H1 (cell line): ENCODE results near the gene GRID1. TPM values are rescaled to one million over a fixed set of nuclear protein-coding genes. Genes with fewer than 3 reads are reported as not detected.

Experiments
- CTCF ChIA-PET: fragments of 300-600 bp; sonication (Branson Sonifier 250); formaldehyde crosslinking; loops from one replicate; lab custom pipeline; 2021; ENCODE audit not compliant: partially characterized antibody; lab: Charles Lee
- POLR2A ChIA-PET: fragments of 300-600 bp; sonication (Branson Sonifier 250); formaldehyde crosslinking; loops from one replicate; lab custom pipeline; 2021; ENCODE audit warnings: inconsistent platforms; ENCODE audit not compliant: partially characterized antibody; lab: Charles Lee
- DNase-seq, 2 experiments: peaks; one replicate each; pipeline versions ENCODE4 v3.0.0 to v3.0.0-alpha.2; 2010 to 2022; ENCODE audit warnings: low spot score in 2 of 2, low read depth in 1 of 2, mixed read lengths in 1 of 2
- FAIRE-seq: peaks from 2 replicates; lab custom pipeline; 2011; peaks lifted over from hg19 to GRCh38; lab: Jason Lieb, UNC
- H2AFZ ChIP-seq: 2 replicates; pipeline ENCODE4 v1.8.1; 2012; ENCODE audit warnings: low read length, inconsistent platforms
- H2AK5ac ChIP-seq: 2 replicates; pipeline ENCODE4 v1.6.1; 2013; ENCODE audit warnings: low read depth, low read length
- H2BK120ac ChIP-seq: replicated peaks from 2 replicates; pipeline ENCODE3; 2013; ENCODE audit warnings: low read depth, low read length, inconsistent platforms
- H2BK12ac ChIP-seq: 2 replicates; pipeline ENCODE4 v1.6.1; 2013; ENCODE audit warnings: low read depth, low read length
- H2BK15ac ChIP-seq: 2 replicates; pipeline ENCODE4 v1.6.1; 2013; ENCODE audit warnings: low read length
- H2BK20ac ChIP-seq: 2 replicates; pipeline ENCODE4 v1.6.1; 2013; ENCODE audit warnings: low read length
- H2BK5ac ChIP-seq: 2 replicates; pipeline ENCODE4 v1.6.1; 2013; ENCODE audit warnings: low read depth, low read length
- H3K14ac ChIP-seq: 2 replicates; pipeline ENCODE4 v1.6.1; 2013; ENCODE audit warnings: inconsistent platforms; ENCODE audit not compliant: insufficient read length
- H3K18ac ChIP-seq: 2 replicates; pipeline ENCODE4 v1.6.1; 2013; ENCODE audit warnings: low read length; ENCODE audit errors: extremely low read depth
- H3K23ac ChIP-seq: 2 replicates; pipeline ENCODE4 v1.6.1; 2013; ENCODE audit warnings: inconsistent platforms; ENCODE audit not compliant: insufficient read length
- H3K23me2 ChIP-seq: 2 replicates; pipeline ENCODE4 v1.6.1; 2013; ENCODE audit warnings: low read depth, low read length
- H3K27ac ChIP-seq: 2 replicates; pipeline ENCODE4 v1.6.1; 2011; ENCODE audit warnings: low read depth, low read length, inconsistent platforms
- H3K27me3 ChIP-seq, 4 experiments: replicated peaks in 1 of 4; 1 replicate in 1 of 4; 2 replicates in 3 of 4; pipeline versions ENCODE4 v1.6.1 to v1.8.1; 2011 to 2013; ENCODE audit warnings: low read length in 3 of 4, mild to moderate bottlenecking in 3 of 4, inconsistent platforms in 2 of 4, mixed read lengths in 2 of 4, moderate library complexity in 1 of 4; ENCODE audit not compliant: control insufficient read depth in 3 of 4, insufficient read depth in 3 of 4; ENCODE audit errors: extremely low read depth in 1 of 4
- H3K36me3 ChIP-seq, 4 experiments: 2 replicates each; pipeline versions ENCODE4 v1.6.1 to v1.8.1; 2011 to 2013; ENCODE audit warnings: mild to moderate bottlenecking in 4 of 4, low read length in 3 of 4, moderate library complexity in 2 of 4, control low read depth in 1 of 4, inconsistent platforms in 1 of 4; ENCODE audit not compliant: insufficient read depth in 4 of 4, control insufficient read depth in 2 of 4
- H3K4ac ChIP-seq: replicated peaks from 2 replicates; pipeline ENCODE3; 2013; ENCODE audit warnings: low read length, low read depth, mixed read lengths, inconsistent platforms; ENCODE audit not compliant: insufficient read length
- H3K4me1 ChIP-seq, 4 experiments: replicated peaks in 1 of 4; 1 replicate in 1 of 4; 2 replicates in 3 of 4; pipeline versions ENCODE4 v1.6.1 to v1.8.1; 2011 to 2013; ENCODE audit warnings: low read length in 3 of 4, inconsistent platforms in 2 of 4, mixed read lengths in 1 of 4; ENCODE audit not compliant: insufficient read depth in 4 of 4, control insufficient read depth in 3 of 4
- H3K4me2 ChIP-seq, 2 experiments: 2 replicates each; pipeline versions ENCODE4 v1.6.1 to v1.8.1; 2011 to 2013; ENCODE audit warnings: low read depth in 2 of 2, low read length in 2 of 2, control low read depth in 1 of 2, inconsistent platforms in 1 of 2, mild to moderate bottlenecking in 1 of 2; ENCODE audit not compliant: insufficient read depth in 1 of 2
- H3K4me3 ChIP-seq, 4 experiments: fragments of 200-600, 300-600 bp in 1 of 4; sonication (generic), shearing (Covaris generic), sonication (Bioruptor Twin) in 1 of 4; 2 replicates each; pipeline versions ENCODE4 v1.5.1 to v1.8.1; 2011 to 2016; ENCODE audit warnings: low read length in 4 of 4, low read depth in 3 of 4, control low read depth in 2 of 4, inconsistent platforms in 2 of 4, mild to moderate bottlenecking in 2 of 4, mixed read lengths in 1 of 4, moderate library complexity in 1 of 4; ENCODE audit not compliant: insufficient read depth in 2 of 4; ENCODE audit errors: extremely low read depth in 1 of 4
- H3K56ac ChIP-seq: replicated peaks from 2 replicates; pipeline ENCODE3; 2013; ENCODE audit warnings: low read depth, mild to moderate bottlenecking, mixed read lengths, low read length, inconsistent platforms; ENCODE audit not compliant: insufficient read length
- H3K79me1 ChIP-seq: 2 replicates; pipeline ENCODE4 v1.6.1; 2013; ENCODE audit warnings: low read depth, low read length, control low read depth
- H3K79me2 ChIP-seq, 2 experiments: 2 replicates each; pipeline versions ENCODE4 v1.6.1 to v1.8.1; 2012 to 2013; ENCODE audit warnings: low read length in 2 of 2, mild to moderate bottlenecking in 2 of 2, inconsistent platforms in 1 of 2; ENCODE audit not compliant: insufficient read depth in 2 of 2, control insufficient read depth in 1 of 2
- H3K9ac ChIP-seq, 4 experiments: replicated peaks in 1 of 4; 1 replicate in 1 of 4; 2 replicates in 3 of 4; pipeline versions ENCODE4 v1.6.1 to v1.8.1; 2011 to 2013; ENCODE audit warnings: low read depth in 3 of 4, low read length in 3 of 4, control low read depth in 2 of 4, mild to moderate bottlenecking in 2 of 4, moderate library complexity in 2 of 4, inconsistent platforms in 1 of 4; ENCODE audit errors: extremely low read depth in 1 of 4
- H3K9me3 ChIP-seq, 2 experiments: 2 replicates each; pipeline versions ENCODE4 v1.6.1 to v1.8.1; 2012 to 2013; ENCODE audit warnings: mild to moderate bottlenecking in 2 of 2, moderate library complexity in 2 of 2, control low read depth in 1 of 2, inconsistent platforms in 1 of 2, low read depth in 1 of 2, low read length in 1 of 2, mixed read lengths in 1 of 2; ENCODE audit not compliant: insufficient read depth in 2 of 2
- H4K20me1 ChIP-seq, 2 experiments: replicated peaks in 1 of 2; 2 replicates each; pipeline versions ENCODE3 to v1.8.1; 2011 to 2013; ENCODE audit warnings: inconsistent platforms in 2 of 2, low read length in 2 of 2, mild to moderate bottlenecking in 1 of 2; ENCODE audit not compliant: insufficient read depth in 2 of 2, control insufficient read depth in 1 of 2
- H4K5ac ChIP-seq: 2 replicates; pipeline ENCODE4 v1.6.1; 2013; ENCODE audit warnings: low read length, low read depth, mixed read lengths, inconsistent platforms; ENCODE audit not compliant: insufficient read length
- H4K8ac ChIP-seq: 2 replicates; pipeline ENCODE4 v1.8.0; 2013; ENCODE audit warnings: mild to moderate bottlenecking, moderate library complexity, low read length, inconsistent platforms; ENCODE audit not compliant: insufficient read depth; ENCODE audit errors: extremely low read depth
- H4K91ac ChIP-seq: replicated peaks from 2 replicates; pipeline ENCODE3; 2013; ENCODE audit warnings: low read length, mixed read lengths, inconsistent platforms; ENCODE audit not compliant: insufficient read length
- ASH2L ChIP-seq: fragments of 200-600, 300-600 bp; sonication (generic); IDR thresholded peaks from one replicate; pipeline ENCODE4 v1.7.1; 2017; ENCODE audit warnings: low read length
- BCL11A ChIP-seq, 2 experiments: IDR thresholded peaks; one replicate each; pipeline ENCODE4 v1.6.1; 2011; ENCODE audit warnings: low read depth in 2 of 2, low read length in 2 of 2, mild to moderate bottlenecking in 2 of 2
- CHD1 ChIP-seq: IDR thresholded peaks from 2 replicates; pipeline ENCODE4 v1.6.1; 2012; ENCODE audit warnings: low read depth, low read length, improper control_type of control experiment
- CTBP2 ChIP-seq: IDR thresholded peaks from 2 replicates; pipeline ENCODE4 v1.7.0; 2011; ENCODE audit warnings: borderline replicate concordance, mild to moderate bottlenecking, moderate library complexity, mixed read lengths, low read length; ENCODE audit not compliant: insufficient read depth, insufficient read length
- EP300 ChIP-seq, 2 experiments: IDR thresholded peaks; 1 replicate in 1 of 2; 2 replicates in 1 of 2; pipeline ENCODE4 v1.6.1; 2011 to 2012; ENCODE audit warnings: low read depth in 2 of 2, low read length in 2 of 2, mild to moderate bottlenecking in 2 of 2, borderline replicate concordance in 1 of 2, inconsistent platforms in 1 of 2, moderate library complexity in 1 of 2
- EZH2 ChIP-seq: fragments of 200-600 bp; sonication (generic); IDR thresholded peaks from 2 replicates; pipeline ENCODE4 v1.7.1; 2012; ENCODE audit warnings: low read depth, mild to moderate bottlenecking, moderate library complexity, low read length, inconsistent platforms; ENCODE audit not compliant: severe bottlenecking
- HDAC6 ChIP-seq: IDR thresholded peaks from one replicate; pipeline ENCODE4 v1.7.1; 2012; ENCODE audit warnings: low read depth, mild to moderate bottlenecking, inconsistent platforms, low read length, moderate library complexity
- JUN ChIP-seq: IDR thresholded peaks from 2 replicates; pipeline ENCODE4 v1.6.1; 2011; ENCODE audit warnings: low read depth, mild to moderate bottlenecking, improper control_type of control experiment, low read length
- POU5F1 ChIP-seq: IDR thresholded peaks from 2 replicates; pipeline ENCODE4 v1.6.1; 2011; ENCODE audit warnings: low read depth, mild to moderate bottlenecking, low read length, moderate library complexity
- RBBP5 ChIP-seq: IDR thresholded peaks from 2 replicates; pipeline ENCODE4 v1.7.1; 2012; ENCODE audit warnings: low read depth, mild to moderate bottlenecking, inconsistent platforms, low read length, moderate library complexity, borderline replicate concordance
- SIN3A ChIP-seq, 2 experiments: IDR thresholded peaks in 1 of 2; conservative IDR thresholded peaks in 1 of 2; 2 replicates each; pipeline ENCODE4 v1.6.1; 2011 to 2012; ENCODE audit warnings: low read length in 2 of 2, improper control_type of control experiment in 1 of 2, low read depth in 1 of 2, mild to moderate bottlenecking in 1 of 2
- SIX5 ChIP-seq: IDR thresholded peaks from 2 replicates; pipeline ENCODE4 v1.6.1; 2011; ENCODE audit warnings: mild to moderate bottlenecking, low read depth, low read length
- TAF7 ChIP-seq: optimal IDR thresholded peaks from 2 replicates; pipeline ENCODE3; 2011; ENCODE audit warnings: low read depth, mild to moderate bottlenecking, inconsistent platforms, low read length, moderate library complexity, borderline replicate concordance
- TEAD4 ChIP-seq: IDR thresholded peaks from 2 replicates; pipeline ENCODE4 v1.6.1; 2012; ENCODE audit warnings: low read depth, low read length, inconsistent platforms, mixed read lengths
- WGBS, 2 experiments: shearing (Covaris generic) in 1 of 2; methylation state at CpG; one replicate each; pipeline versions ENCODE4 v1.1.6 to v1.1.7; 2013 to 2015; ENCODE audit warnings: low lambda C conversion rate in 2 of 2, mixed read lengths in 2 of 2, inconsistent platforms in 1 of 2, low coverage in 1 of 2, missing lambda C conversion rate in 1 of 2; ENCODE audit not compliant: insufficient replicate concordance in 2 of 2, insufficient coverage in 1 of 2, insufficient read length in 1 of 2; ENCODE audit errors: extremely low coverage in 1 of 2, missing lambda C conversion rate in 1 of 2; 5-methylcytosine and 5-hydroxymethylcytosine counted together
- polyA plus RNA-seq, 7 experiments: library from polyadenylated mRNA; depleted of rRNA in 3 of 7; stranded (reverse) in 5 of 7; unstranded in 2 of 7; fragments of >200 nt in 5 of 7; fragments of 200-250 nt in 2 of 7; gene quantifications; 1 replicate in 5 of 7; 2 replicates in 1 of 7; 4 replicates in 1 of 7; pipeline versions ENCODE4 v1.2.1 to v1.2.3, GENCODE V29; 2011 to 2013; ENCODE audit warnings: missing spikeins in 2 of 7, mixed read lengths in 2 of 7
- total RNA-seq: library from RNA; stranded (reverse); fragmentation: NEBNext Ultra II Directional; extraction: Animal tissue kit (Norgen Biotek cat#: 25700); gene quantifications from 2 replicates; pipeline ENCODE4 v1.2.1, GENCODE V29; 2021

Gene GRID1
- total and polyA plus RNA-seq, 2 of the 8 experiments (the other 6 are each of a cell fraction or from before 2014, with no cell fraction given), result 0.22 to 0.30 TPM

DNA sequence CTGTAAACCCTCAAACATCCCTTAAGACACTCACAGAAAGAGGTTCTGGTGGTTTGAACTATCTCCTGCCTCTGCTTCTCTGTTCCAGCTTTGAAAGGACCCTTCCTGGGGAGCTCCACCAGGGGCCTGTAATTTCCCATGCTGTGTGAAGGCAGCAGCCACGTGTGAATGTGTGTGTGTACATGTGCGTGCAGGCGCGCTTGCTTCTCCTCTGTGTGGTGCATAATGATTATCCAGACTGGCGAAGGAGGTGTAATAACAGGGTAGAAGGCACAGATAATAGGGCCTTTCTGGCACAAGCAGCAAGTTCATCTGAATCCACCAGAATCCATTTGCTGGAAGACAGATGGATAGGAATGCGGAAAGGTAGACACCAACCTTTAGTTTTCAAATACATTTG, 466.5 kb downstream of the GRID1 start:
- 83% methylated on average over 3 of the region's 6 CpGs; no CpG with 5 or more reads in 1 of the 2 experiments for WGBS, 2 experiments
- Histone ChIP-seq H3K27me3 (no peaks in the 10 kb centered on the region), H3K4me3 (no peak overlapping the region), H4K20me1 (no peaks in the 10 kb centered on the region), H4K5ac (no peak overlapping the region), H2BK5ac (no peak overlapping the region), H3K4ac (no peak overlapping the region), H3K14ac (no peak overlapping the region), H3K18ac (no peak overlapping the region), H3K36me3 (no peaks in the 10 kb centered on the region), H2AK5ac (no peak overlapping the region), H3K9me3 (no peaks in the 10 kb centered on the region), H2BK12ac (no peak overlapping the region), H4K8ac (no peak overlapping the region), H3K23ac (no peak overlapping the region), H3K23me2 (no peaks in the 10 kb centered on the region; the same call in 1 of the 2 replicates), H2BK20ac (no peak overlapping the region)
- ChIA-PET CTCF (interaction anchor here (0.9 to 2.0 kb wide), 2 partner anchors 34 to 96 kb away, joined by 3 to 4 read pairs; no protein-coding TSS in a partner anchor), POLR2A (no interaction called here)
- FAIRE-seq (no peak), DNase-seq (no peak)
- TF ChIP-seq SIX5 (no peak), ASH2L (no peak), EP300 (IDR thresholded peaks at IDR 0.05; ENCODE audit: borderline replicate concordance in 1 of 2, low read depth in 2 of 2, low read length in 2 of 2) (no peak), CTBP2 (no peak), JUN (no peak), POU5F1 (no peak), BCL11A (IDR thresholded peaks at IDR 0.05; ENCODE audit: low read depth in 2 of 2, low read length in 2 of 2) (no peak), TAF7 (no peak), RBBP5 (no peak), EZH2 (no peak), SIN3A (conservative IDR thresholded peaks at IDR 0.05 in 1 of 2, IDR thresholded peaks at IDR 0.05 in 1 of 2; ENCODE audit: low read depth in 1 of 2, low read length in 2 of 2) (no peak), TEAD4 (no peak), CHD1 (no peak), HDAC6 (no peak)
- TF ChIP-seq, all 59 proteins: peak for 0
- no peak overlapping the region for H3K56ac ChIP-seq
- no peaks in the 10 kb centered on the region for H3K4me1 ChIP-seq
- H2AFZ ChIP-seq, result no peak overlapping the region
- no peak overlapping the region for H2BK120ac ChIP-seq
- no peak overlapping the region for H4K91ac ChIP-seq
- H3K79me2 ChIP-seq, result no peaks in the 10 kb centered on the region
- no peak overlapping the region for H3K27ac ChIP-seq
- H3K4me2 ChIP-seq, result no peak overlapping the region
- H3K9ac ChIP-seq, result no peak overlapping the region
- no peaks in the 10 kb centered on the region for H3K79me1 ChIP-seq
- H2BK15ac ChIP-seq, result no peak overlapping the region
